SU-DHL-6 (cell line): ENCODE results near the gene NCLN.
"Not testable (repeated sequence)": the region's sequence is repeated elsewhere in the genome, so short reads cannot be mapped to it uniquely, and the experiment has no call there.

Source experiments
- H2AFZ ChIP-seq: fragments of 200-600 bp; sonication (generic); 2 replicates; pipeline ENCODE4 v1.6.1; 2014; ENCODE audit warnings: low read depth, mild to moderate bottlenecking, moderate library complexity, mixed read lengths, antibody characterized with exemption, low read length; ENCODE audit not compliant: severe bottlenecking
- H3F3A ChIP-seq: fragments of 200-600 bp; shearing (Covaris generic); 2 replicates; pipeline ENCODE4 v1.6.0; 2016; ENCODE audit warnings: antibody characterized with exemption, mild to moderate bottlenecking; ENCODE audit not compliant: insufficient read depth
- H3K27ac ChIP-seq: fragments of 200-600 bp; sonication (generic); 2 replicates; pipeline ENCODE4 v1.5.1; 2016; ENCODE audit warnings: low read depth, mild to moderate bottlenecking, low read length, moderate library complexity, mixed read lengths
- H3K27me3 ChIP-seq: fragments of 200-600 bp; sonication (generic), shearing (Covaris generic); 2 replicates; pipeline ENCODE4 v1.6.0; 2014; ENCODE audit warnings: mild to moderate bottlenecking, low read length
- H3K36me3 ChIP-seq: fragments of 200-600 bp; sonication (generic); 2 replicates; pipeline ENCODE4 v1.6.1; 2014; ENCODE audit warnings: mild to moderate bottlenecking, low read length, mixed read lengths
- H3K4me2 ChIP-seq: fragments of 300-600, 200-600 bp; shearing (Covaris generic), sonication (generic); 2 replicates; pipeline ENCODE4 v1.6.0; 2014; ENCODE audit warnings: low read length, low read depth, mild to moderate bottlenecking; ENCODE audit not compliant: poor library complexity, severe bottlenecking
- H3K4me3 ChIP-seq: fragments of 200-600 bp; sonication (generic); 2 replicates; pipeline ENCODE4 v1.5.1; 2014; ENCODE audit warnings: antibody characterized with exemption, low read length, mild to moderate bottlenecking, mixed read lengths; ENCODE audit not compliant: insufficient read depth, poor library complexity, severe bottlenecking
- H3K79me2 ChIP-seq: fragments of 200-600 bp; sonication (generic); 2 replicates; pipeline ENCODE4 v1.6.1; 2014; ENCODE audit warnings: mild to moderate bottlenecking, low read length, moderate library complexity; ENCODE audit not compliant: insufficient read depth
- H3K9ac ChIP-seq: fragments of 200-600 bp; sonication (generic); 2 replicates; pipeline ENCODE4 v1.7.0; 2014; ENCODE audit warnings: mild to moderate bottlenecking, low read length
- H3K9me2 ChIP-seq: fragments of 200-600 bp; sonication (generic); replicated peaks from 2 replicates; pipeline ENCODE4 v1.6.1; 2014; ENCODE audit warnings: low read length; ENCODE audit not compliant: insufficient read depth
- H3K9me3 ChIP-seq: fragments of 200-600 bp; sonication (generic); 2 replicates; pipeline ENCODE4 v1.6.1; 2014; ENCODE audit warnings: low read length, mixed read lengths; ENCODE audit not compliant: insufficient read depth
- H4K20me1 ChIP-seq: fragments of 200-600 bp; sonication (generic); 2 replicates; pipeline ENCODE4 v1.6.1; 2014; ENCODE audit warnings: low read depth, mild to moderate bottlenecking, antibody characterized with exemption, low read length, moderate library complexity, mixed read lengths
- EZH2phosphoT487 ChIP-seq: fragments of 200-600 bp; sonication (generic), shearing (Covaris generic); conservative IDR thresholded peaks from 2 replicates; pipeline ENCODE4 v1.6.1; 2018; ENCODE audit warnings: mild to moderate bottlenecking, antibody characterized with exemption, low read length, moderate library complexity, mixed read lengths
- TF ChIP-seq, protein P1 (sequence below): fragments of 200-600 bp; sonication (generic); IDR thresholded peaks from one replicate; pipeline ENCODE4 v1.5.1; 2017; ENCODE audit warnings: antibody characterized with exemption, mild to moderate bottlenecking, low read length, moderate library complexity; ENCODE audit not compliant: insufficient read depth, poor library complexity, severe bottlenecking

Gene NCLN

DNA sequence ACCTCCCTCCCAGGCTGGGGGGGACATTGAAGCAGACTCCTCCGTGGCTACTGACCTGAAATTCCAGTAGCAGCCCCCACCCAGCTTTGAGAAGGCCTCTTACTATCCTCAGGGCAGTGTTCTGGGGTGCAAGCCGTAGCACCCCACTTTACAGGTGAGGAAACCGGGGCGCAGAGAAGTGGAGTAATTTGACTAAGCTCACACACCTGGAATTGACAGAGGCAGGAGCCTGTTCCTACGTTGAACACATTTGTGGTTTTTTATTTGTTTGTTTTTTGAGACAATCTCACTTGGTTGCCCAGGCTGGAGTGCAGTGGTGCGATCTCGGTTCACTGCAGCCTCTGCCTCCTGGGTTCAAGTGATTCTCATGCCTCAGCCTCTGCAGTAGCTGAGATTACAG, 21.8 kb upstream of the NCLN start:
- Histone ChIP-seq H3K36me3 (no peaks in the 10 kb centered on the region), H4K20me1 (no peaks in the 10 kb centered on the region), H3K9me2 (no peaks in the 10 kb centered on the region), H3F3A (no peaks in the 10 kb centered on the region), H3K27me3 (no peaks in the 10 kb centered on the region), H3K4me2 (no peak overlapping the region), H3K9me3 (no peaks in the 10 kb centered on the region), H3K79me2 (no peaks in the 10 kb centered on the region), H3K27ac (no peak overlapping the region), H3K4me3 (no peak overlapping the region), H3K9ac (no peak overlapping the region), H2AFZ (no peak overlapping the region)
- TF ChIP-seq, protein P1, sequence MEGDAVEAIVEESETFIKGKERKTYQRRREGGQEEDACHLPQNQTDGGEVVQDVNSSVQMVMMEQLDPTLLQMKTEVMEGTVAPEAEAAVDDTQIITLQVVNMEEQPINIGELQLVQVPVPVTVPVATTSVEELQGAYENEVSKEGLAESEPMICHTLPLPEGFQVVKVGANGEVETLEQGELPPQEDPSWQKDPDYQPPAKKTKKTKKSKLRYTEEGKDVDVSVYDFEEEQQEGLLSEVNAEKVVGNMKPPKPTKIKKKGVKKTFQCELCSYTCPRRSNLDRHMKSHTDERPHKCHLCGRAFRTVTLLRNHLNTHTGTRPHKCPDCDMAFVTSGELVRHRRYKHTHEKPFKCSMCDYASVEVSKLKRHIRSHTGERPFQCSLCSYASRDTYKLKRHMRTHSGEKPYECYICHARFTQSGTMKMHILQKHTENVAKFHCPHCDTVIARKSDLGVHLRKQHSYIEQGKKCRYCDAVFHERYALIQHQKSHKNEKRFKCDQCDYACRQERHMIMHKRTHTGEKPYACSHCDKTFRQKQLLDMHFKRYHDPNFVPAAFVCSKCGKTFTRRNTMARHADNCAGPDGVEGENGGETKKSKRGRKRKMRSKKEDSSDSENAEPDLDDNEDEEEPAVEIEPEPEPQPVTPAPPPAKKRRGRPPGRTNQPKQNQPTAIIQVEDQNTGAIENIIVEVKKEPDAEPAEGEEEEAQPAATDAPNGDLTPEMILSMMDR, result no peak
- TF ChIP-seq EZH2phosphoT487, result no peak

DNA sequence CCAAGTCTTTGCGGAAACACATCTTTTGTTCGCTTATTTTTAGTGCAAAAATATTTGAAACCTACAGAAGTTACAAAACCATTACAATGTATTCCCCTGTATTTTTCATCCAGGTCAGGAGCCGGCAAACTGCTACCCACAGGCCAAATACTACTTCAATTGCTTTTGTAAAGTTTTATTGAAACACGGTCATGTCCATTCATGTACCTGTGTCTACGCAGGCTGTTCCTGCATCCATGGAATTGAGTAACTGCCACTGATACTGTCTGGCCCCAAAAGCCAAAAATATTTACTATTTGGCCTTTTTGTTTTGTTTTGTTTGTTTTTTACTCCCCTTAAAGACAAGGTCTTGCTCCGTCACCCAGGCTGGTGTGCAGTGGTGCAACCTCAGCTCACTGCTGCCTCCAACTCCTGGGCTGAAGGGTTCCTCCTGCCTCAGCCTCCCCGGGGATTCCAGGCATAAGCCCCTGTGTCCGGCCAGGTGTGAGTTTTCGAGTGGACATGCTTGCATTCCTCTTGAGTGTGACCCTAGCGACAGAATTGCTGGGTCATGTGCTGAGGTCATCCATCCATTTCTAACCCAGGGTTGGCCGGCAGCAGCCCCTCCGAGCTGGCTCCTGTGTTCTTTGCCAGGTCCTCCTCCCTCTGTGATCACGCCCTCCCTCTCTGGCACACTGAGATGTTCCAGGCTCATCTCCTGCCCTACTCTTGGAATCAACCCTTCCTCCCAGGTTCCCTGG, 18.0 kb upstream of the NCLN start:
- Histone ChIP-seq H3K4me2 (no peak overlapping the region), H3K79me2 (no peaks in the 10 kb centered on the region), H3K9ac (no peak overlapping the region), H3K9me2 (no peaks in the 10 kb centered on the region), H3K9me3 (no peaks in the 10 kb centered on the region), H3K4me3 (no peak overlapping the region), H2AFZ (no peak overlapping the region), H3K27me3 (no peaks in the 10 kb centered on the region), H3F3A (no peaks in the 10 kb centered on the region), H4K20me1 (no peaks in the 10 kb centered on the region), H3K36me3 (no peaks in the 10 kb centered on the region), H3K27ac (no peak overlapping the region)
- TF ChIP-seq EZH2phosphoT487, result no peak
- TF ChIP-seq, protein P1, result no peak

- Histone ChIP-seq H2AFZ (no peak overlapping the region), H3K9me3 (no peaks in the 10 kb centered on the region), H3K27ac (no peak overlapping the region), H3K9ac (no peak overlapping the region), H3K27me3 (no peaks in the 10 kb centered on the region), H3F3A (no peaks in the 10 kb centered on the region), H3K36me3 (no peaks in the 10 kb centered on the region), H3K79me2 (no peaks in the 10 kb centered on the region), H3K4me2 (no peak overlapping the region), H3K4me3 (no peak overlapping the region), H4K20me1 (no peaks in the 10 kb centered on the region), H3K9me2 (no peaks in the 10 kb centered on the region)
- no peak for TF ChIP-seq EZH2phosphoT487
- TF ChIP-seq, protein P1, result no peak
Observed at GRCh38 chr19:3171894-3172672, 13.6 kb upstream of the NCLN start.

DNA sequence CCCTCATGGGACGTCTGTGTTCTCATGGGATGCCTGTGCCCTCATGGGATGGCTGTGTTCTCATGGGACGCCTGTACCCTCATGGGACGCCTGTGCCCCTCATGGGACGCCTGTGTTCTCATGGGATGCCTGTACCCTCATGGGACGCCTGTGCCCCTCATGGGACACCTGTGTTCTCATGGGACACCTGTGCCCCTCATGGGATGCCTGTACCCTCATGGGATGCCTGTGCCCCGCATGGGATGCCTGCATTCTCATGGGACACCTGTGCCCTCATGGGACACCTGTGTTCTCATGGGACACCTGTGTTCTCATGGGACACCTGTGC, 13.1 kb upstream of the NCLN start:
- not testable (repeated sequence) for H3F3A ChIP-seq, H3K4me3 ChIP-seq, H3K79me2 ChIP-seq, H3K4me2 ChIP-seq, H3K9ac ChIP-seq, H3K27me3 ChIP-seq, H3K36me3 ChIP-seq, H4K20me1 ChIP-seq, H3K27ac ChIP-seq, H3K9me3 ChIP-seq, H3K9me2 ChIP-seq, H2AFZ ChIP-seq
